UCSD-AML1 (cell line): ENCODE measurements around the gene S100PBP.
A peak's percentile ranks its signal among the peaks of the same experiment; 100 is the strongest.
"Not testable (repeated sequence)": the region's sequence is repeated elsewhere in the genome, so short reads cannot be mapped to it uniquely, and the experiment has no call there.

Experiments used
- DNase-seq: peaks from one replicate; lab custom pipeline; 2025; ENCODE audit not compliant: unreplicated experiment; lab: John Stamatoyannopoulos, UW

The S100PBP gene

GRCh38 chr1:32784817-32785216, 32.6 kb upstream of the S100PBP start:
- DNase-seq: no peak

DNA sequence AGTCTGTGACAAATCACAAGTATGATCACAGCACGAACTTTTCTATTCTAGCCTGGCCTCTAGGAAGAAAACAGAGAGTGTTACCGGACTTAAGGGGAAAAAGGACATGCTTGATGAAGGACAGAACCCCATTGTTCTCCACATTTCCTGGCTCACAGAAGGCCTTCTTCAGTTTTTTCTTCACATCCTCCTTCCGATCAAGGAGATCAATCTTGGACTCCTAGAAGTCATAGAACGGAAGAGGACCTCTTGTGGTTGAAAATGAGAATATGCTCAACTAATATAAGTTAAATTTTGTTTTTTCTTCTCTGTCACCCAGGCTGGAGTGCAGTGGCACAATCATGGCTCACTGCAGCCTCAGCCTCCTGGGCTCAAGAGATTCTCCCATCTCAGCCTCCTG, 30.6 kb upstream of the S100PBP start:
- no peak for DNase-seq

- not testable (repeated sequence) for DNase-seq
These were observed 28.1 kb upstream of the S100PBP start for GRCh38 chr1:32789356-32789755.

- DNase-seq: no peak
These were observed 25.6 kb upstream of the S100PBP start for GRCh38 chr1:32791881-32792280.

DNA sequence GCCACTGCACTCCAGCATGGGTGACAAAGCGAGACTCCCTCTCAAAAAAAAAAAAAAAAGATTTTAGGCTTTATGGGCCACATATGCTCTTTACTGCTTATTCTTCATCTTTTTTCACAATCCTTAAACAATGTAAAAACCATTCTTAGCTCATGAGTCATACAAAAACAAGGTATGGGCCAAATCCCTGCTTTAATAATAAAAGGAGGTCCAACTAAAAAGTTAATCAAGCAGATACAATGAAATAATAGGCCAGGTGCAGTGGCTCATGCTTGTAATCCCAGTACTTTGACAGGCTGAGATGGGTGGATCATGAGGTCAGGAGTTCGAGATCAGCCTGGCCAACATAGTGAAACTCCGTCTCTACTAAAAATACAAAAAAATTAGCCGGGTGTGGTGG, 21.7 kb upstream of the S100PBP start:
- not testable (repeated sequence) for DNase-seq

DNA sequence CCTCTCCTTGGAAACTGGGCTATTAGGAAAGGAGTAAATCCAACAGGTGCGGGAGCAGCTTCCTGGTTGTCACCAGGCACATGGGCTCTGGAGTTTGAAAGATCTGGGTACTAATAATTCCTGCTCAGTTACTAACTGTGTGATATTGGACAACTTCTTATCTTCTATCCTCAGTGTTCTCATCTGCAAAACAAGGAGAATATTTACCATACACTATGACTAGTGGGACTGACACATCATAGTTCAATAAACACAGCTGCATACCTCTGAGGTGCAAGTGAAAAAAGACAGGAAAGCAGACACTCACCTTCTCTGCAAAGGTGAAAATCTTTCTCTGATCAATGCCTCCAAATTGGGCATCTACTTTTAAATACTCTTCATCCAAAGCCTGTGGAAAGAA, 20.0 kb upstream of the S100PBP start:
- no peak for DNase-seq

DNA sequence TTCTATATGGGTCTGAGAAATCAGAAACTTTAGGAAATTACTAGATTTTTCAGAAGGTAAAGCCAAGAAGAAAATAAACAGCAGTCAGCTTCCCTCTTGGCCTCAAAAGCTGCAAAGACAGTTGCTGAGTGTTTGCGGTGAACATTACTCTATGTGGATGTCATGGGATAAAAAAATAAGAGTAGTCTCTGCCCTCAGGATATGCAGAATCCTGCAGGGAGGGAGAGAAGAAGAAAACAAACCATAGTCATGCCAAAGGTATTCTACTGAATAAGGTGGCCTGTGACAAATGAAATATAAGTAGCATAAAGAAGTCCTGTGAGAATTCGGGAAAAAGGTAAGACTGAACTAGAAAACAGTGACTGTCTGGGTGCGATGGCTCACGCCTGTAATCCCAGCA, 19.3 kb upstream of the S100PBP start:
- no peak for DNase-seq

DNA sequence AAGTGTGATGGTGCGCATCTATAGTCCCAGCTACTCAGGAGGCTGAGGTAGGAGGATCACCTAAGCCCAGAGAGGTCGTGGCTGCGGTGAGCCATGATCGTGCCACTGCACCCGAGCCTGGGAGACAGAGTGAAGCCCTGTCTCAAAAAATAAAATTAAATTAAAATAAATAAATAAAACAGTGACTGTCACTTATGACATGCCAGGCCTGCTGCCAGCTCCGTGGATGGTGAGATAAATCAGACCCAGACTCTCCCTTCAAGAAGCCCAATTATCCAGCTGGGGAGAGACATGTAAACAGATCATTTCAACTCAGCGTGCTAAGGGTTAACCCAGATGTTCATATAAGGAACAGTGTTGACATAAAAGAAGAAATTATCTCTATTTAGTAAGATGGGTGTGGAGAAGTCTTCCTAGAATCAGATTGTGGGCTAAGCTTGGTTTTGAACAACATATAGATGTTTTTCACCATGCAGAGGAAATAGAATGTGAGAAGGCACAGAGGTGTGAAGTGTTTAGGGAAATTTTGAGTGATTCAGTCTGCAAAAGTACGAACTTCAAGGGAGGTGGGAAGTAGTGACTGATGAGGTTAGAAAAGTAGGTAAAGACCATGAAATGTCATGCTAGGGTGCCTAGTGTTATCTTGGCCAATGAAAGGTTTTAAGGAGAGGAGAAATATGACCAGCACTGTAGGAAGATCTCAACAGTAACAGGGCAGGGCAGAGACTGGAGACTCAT, 18.6 kb upstream of the S100PBP start:
- no peak for DNase-seq

GRCh38 chr1:32801096-32801715, 16.2 kb upstream of the S100PBP start:
- no peak for DNase-seq

- not testable (repeated sequence) for DNase-seq
These were observed 13.0 kb upstream of the S100PBP start for GRCh38 chr1:32804460-32804859.

DNA sequence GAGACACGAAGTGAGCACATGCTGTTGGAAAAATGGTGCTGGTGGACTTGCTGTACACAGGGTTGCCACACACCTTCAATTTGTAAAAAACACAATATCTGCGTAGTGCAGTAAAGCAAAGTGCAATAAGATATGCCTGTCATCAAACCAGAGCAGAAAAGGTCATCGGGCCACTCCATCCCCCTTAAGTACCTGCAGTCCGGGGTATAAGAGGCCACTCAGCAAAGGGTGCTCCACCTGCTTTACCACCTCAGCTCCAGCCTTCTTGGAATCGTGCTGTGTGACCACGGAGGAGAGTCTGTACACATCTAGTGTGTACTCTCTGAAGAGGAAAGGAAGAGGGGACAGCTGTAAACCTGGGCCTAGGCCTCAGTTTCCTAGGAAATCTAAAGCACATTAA, 11.2 kb upstream of the S100PBP start:
- DNase-seq: no peak

DNA sequence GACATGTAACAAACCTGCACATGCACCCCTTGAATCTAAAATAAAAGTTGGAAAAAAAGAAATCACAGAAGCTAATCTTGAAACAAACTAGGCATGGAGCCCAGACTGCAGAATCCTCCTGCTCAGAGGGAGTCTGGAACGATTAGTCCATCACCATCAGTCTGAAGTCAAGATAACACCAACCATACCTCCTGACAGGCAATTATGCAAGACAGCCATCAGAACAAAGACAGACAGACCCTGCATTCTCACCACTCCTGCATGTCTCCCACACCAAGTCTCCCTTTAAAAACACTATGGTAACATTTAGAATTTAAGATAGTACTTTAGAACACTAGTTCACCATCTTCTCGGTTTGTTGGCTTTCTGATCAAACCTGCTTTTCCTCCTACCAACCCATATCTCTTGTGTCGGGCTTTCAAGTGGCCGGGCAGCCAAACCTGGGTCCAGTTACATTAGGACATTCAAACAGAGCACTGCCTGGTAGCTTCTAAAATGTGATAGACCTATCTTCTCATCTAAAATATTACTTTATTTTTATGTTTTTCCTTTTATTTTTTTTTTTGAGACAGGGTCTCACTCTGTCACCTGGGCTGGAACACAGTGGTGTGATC, 10.4 kb upstream of the S100PBP start:
- no peak for DNase-seq

DNA sequence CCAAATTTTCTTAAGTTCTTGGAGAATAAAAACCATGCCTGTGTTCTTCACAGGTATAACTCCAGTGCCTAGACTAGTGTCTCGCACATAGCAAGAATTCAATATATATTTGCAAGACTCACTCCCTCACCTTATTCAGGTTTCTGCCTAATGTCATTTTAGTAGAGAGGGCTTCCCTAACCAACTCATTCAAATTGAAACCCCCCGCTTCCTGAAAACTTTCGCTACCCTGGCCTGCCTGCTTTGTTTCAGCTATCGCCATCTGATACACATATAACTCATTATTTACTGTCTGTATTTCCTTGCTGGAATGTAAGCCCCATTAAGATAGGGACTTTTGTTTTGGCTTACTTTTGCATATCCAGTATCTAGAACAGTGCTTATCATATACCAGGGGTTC, 8.9 kb upstream of the S100PBP start:
- DNase-seq: no peak

- DNase-seq: no peak
These were observed 7.1 kb upstream of the S100PBP start for GRCh38 chr1:32810358-32810757.

DNA sequence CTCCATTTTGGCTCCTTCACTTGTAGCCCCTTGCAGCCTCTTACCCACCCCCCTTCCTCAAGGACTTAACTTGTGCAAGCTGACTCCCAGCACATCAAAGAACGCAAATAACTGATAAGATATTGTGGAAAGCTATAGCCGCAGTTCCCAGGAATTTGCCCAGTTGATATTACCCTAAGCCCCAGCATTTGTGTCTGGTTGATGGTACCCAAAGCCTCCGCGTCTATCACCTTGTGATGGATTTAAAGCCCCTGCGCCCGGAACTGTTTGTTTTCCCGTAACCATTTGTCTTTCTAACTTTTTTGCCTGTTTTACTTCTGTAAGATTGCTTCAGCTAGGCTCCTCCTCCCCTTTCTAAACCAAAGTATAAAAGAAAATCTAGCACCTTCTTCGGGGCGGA, 6.2 kb upstream of the S100PBP start:
- no peak for DNase-seq

- DNase-seq: no peak
These were observed 5.5 kb upstream of the S100PBP start for GRCh38 chr1:32811917-32812316.

GRCh38 chr1:32813941-32814739, 3.3 kb upstream of the S100PBP start:
- DNase-seq: no peak

DNA sequence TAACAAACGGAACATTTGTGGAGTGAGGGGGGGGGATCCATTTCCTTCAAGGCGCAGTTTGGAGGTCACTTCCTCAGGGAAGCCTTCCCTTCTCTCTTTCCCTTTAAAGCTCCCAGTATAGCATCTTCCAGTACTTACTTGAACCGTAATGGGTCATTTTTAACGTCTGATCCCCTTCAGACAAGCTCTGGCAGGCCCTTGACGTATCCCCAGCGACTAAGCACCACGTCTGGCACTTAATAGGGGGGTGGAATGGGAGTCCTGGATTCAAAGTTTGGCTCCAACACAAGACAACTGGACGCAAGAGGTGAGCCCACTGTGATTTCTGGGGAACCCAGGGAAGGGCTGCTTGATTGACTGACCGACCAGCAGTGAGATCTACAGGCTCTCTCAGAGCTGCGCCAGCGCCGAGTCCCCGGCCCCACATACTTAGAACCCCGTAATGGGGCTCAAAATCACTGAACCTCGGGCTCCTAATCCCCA, 736 bp upstream of the S100PBP start:
- no peak for DNase-seq

GRCh38 chr1:32817815-32818786, 648 bp downstream of the S100PBP start:
- peak; percentile 72 for DNase-seq

DNA sequence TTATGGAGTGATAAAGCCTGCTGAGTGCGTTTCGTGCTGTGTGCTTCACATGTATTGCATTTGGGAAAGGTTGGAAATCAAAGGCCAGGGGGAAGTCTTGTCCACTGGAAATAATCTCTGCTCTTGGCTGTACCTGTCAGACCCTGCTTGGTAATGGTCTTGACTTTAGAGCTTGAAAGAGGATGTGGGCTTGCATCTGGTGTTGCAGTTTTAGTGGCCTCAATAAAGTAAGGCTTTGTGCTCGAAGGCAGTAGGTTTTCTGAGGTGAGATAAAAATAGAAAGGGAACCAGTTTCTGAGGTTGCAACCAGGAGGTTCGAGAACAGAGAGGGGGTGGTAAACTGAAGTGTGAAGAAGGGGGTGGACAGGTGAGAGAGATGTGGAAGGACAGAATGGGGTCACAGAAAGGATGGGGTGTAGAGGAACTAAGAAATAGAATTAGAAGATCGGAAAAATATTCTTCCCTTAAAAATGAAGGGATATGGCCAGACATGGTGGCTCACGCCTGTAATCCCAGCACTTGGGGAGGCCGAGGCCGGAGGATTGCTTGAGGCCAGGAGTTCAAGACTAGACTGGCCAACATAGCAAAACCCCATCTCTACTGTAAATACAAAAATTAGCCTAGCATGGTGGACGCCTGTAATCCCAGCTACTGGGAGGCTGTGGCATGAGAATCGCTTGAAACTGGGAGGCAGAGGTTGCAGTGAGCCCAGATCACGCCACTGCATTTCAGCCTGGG, 1.5 kb downstream of the S100PBP start:
- DNase-seq: no peak
